Measurements from ENCODE around the gene TTYH1. TPM values are rescaled to one million over a fixed set of nuclear protein-coding genes. Genes with fewer than 3 reads are reported as not detected.
A peak's percentile ranks its signal among the peaks of the same experiment; 100 is the strongest.

TTYH1 gene
- total RNA-seq, 1 experiment from 2014 or later: 2.9 TPM

GRCh38 chr19:54448040-54448773, 32.9 kb downstream of the TTYH1 start:
- intact Hi-C loops (cut with micrococcal nuclease; ENCODE audit: unreplicated experiment): loop anchor here (2.0 kb wide), 2 partner anchors 15 to 17 kb away; partner anchors contain the start of gene LENG9
- no TSS peak for BruUV-seq (replicated peaks)
- Mint-ChIP-seq H3K4me3 (ENCODE audit: low read depth, unreplicated experiment) (peak overlapping the region; percentile 81), H3K36me3 (ENCODE audit: insufficient read depth, unreplicated experiment) (peaks cover 87% of the 10 kb centered on the region), H3K27ac (ENCODE audit: unreplicated experiment) (peak overlapping the region; percentile 92), H3K27me3 (ENCODE audit: unreplicated experiment) (no peaks in the 10 kb centered on the region), H3K4me1 (ENCODE audit: low read depth, unreplicated experiment) (peaks cover 24% of the 10 kb centered on the region), H3K9me3 (ENCODE audit: low read depth, unreplicated experiment) (peaks cover under 1% of the 10 kb centered on the region)
- CTCF ChIA-PET: interaction anchor here (0.6 to 1.8 kb wide), 6 partner anchors 15 to 57 kb away, joined by 3 to 14 read pairs (median 6); partner anchors contain the start of gene LENG9
- peak; percentile 69 for DNase-seq
- TF ChIP-seq CTCF (IDR thresholded peaks at IDR 0.05; ENCODE audit: unreplicated experiment): no peak

DNA sequence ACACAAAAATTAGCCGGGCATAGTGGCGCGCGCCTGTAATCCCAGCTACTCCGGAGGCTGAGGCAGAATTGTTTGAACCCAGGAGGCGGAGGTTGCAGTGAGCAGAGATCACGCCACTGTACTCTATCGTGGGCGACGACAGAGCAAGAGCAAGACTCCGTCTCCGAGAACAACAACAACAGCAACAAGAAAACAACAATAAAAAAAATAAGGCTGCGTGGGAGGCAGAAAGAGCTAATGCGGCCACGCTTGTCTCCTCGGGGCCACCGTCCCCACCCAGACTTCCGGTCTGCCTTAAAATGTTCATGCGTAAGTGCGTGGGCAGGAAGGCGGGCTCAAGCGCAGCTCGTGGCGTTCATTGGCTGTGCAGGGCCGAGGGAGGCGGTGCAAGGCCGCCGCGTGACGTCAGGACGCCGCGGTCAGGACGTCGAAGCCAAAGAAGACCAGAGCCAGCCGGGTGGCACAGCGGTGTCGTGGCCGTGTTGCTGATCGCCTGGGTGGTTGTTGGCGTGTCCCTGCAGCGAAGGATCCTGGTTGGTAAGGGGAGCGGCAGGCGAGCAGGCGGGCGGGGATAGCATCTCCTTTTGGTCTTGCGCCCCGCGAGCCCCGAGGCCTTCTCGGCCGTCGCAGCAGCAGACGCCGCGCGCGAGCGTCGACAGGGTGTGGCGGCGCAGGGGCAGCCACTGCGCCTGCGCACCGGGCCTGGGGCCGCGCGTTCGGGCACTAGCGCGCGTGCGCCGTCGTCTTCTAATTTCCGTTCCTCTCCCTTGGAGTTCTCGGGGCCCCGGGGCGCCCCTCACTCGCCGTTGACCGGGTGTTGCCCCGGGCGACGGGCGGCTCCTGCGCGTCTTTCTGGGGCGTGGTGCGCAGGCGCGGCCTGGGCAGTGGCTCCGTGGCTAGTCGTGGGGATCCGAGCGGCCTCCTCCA, 33.8 kb downstream of the TTYH1 start, which contains the start of gene LENG8:
TSS of gene LENG8 (plus strand) at position 426 of the 927 bp plus-strand sequence. CDS start 2,146 bp downstream, outside the sequence.
- peak within 1 kb of the TSS; percentile 81 for H3K4me3 Mint-ChIP-seq (ENCODE audit: low read depth, unreplicated experiment)
- peaks cover 24% of the 10 kb centered on the region for H3K4me1 Mint-ChIP-seq (ENCODE audit: low read depth, unreplicated experiment)
- DNase-seq: peak; percentile 98
- H3K27me3 Mint-ChIP-seq (ENCODE audit: unreplicated experiment): no peaks in the 10 kb centered on the region
- CTCF ChIA-PET: interaction anchor here (1.2 to 1.8 kb wide), 5 partner anchors 14 to 58 kb away, joined by 5 to 14 read pairs (median 7); partner anchors contain the start of gene LENG9
- no peak for TF ChIP-seq CTCF (IDR thresholded peaks at IDR 0.05; ENCODE audit: unreplicated experiment)
- H3K27ac Mint-ChIP-seq (ENCODE audit: unreplicated experiment): peak within 1 kb of the TSS; percentile 92
- no peaks in the 10 kb centered on the region for H3K9me3 Mint-ChIP-seq (ENCODE audit: low read depth, unreplicated experiment)
- intact Hi-C loops (cut with micrococcal nuclease; ENCODE audit: unreplicated experiment): loop anchor here (2.0 kb wide), 2 partner anchors 14 to 18 kb away; partner anchors contain the start of gene LENG9
- H3K36me3 Mint-ChIP-seq (ENCODE audit: insufficient read depth, unreplicated experiment): peaks cover 91% of the 10 kb centered on the region
- BruUV-seq (replicated peaks): no TSS peak

GRCh38 chr19:54449701-54450069, 34.4 kb downstream of the TTYH1 start:
- no TSS peak for BruUV-seq (replicated peaks)
- intact Hi-C loops (cut with micrococcal nuclease; ENCODE audit: unreplicated experiment): loop anchor here (2.0 kb wide), 2 partner anchors 13 to 19 kb away; partner anchors contain the start of gene LENG9
- H3K4me3 Mint-ChIP-seq (ENCODE audit: low read depth, unreplicated experiment): peak overlapping the region; percentile 81
- H3K36me3 Mint-ChIP-seq (ENCODE audit: insufficient read depth, unreplicated experiment): peaks cover 91% of the 10 kb centered on the region
- CTCF ChIA-PET: no interaction called here
- H3K27me3 Mint-ChIP-seq (ENCODE audit: unreplicated experiment): no peaks in the 10 kb centered on the region
- TF ChIP-seq CTCF (IDR thresholded peaks at IDR 0.05; ENCODE audit: unreplicated experiment): no peak
- H3K4me1 Mint-ChIP-seq (ENCODE audit: low read depth, unreplicated experiment): peaks cover 21% of the 10 kb centered on the region
- peak overlapping the region; percentile 92 for H3K27ac Mint-ChIP-seq (ENCODE audit: unreplicated experiment)
- H3K9me3 Mint-ChIP-seq (ENCODE audit: low read depth, unreplicated experiment): no peaks in the 10 kb centered on the region
- no peak for DNase-seq

DNA sequence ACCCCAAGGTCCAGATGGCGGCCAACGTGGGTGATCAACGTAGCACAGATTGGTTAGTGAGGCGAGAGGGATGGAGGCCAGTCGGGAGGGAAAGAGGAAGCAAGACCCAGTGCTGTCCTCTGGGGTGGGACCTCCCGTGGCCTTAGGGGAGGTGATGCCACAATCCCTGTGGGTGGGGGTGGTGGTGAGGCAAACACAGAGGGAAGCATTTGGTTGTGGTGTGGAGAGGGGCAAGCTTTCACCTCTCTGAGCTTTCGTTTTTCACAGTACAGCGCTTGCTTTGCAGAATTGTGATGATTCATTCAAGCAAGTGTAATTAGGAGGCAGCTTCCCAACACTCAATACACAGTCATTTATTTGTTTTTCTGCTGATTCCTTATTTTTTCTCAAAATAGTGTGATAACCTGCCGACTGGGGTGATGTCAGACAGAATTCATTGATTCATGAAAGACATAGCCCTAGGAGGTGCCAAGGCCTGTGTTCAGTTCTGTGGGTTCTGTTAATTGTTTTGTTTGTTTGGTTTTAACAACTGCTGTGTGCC, 36.1 kb downstream of the TTYH1 start:
- no peak for DNase-seq
- BruUV-seq (replicated peaks): no TSS peak
- H3K4me1 Mint-ChIP-seq (ENCODE audit: low read depth, unreplicated experiment): peaks cover 16% of the 10 kb centered on the region
- no peak for TF ChIP-seq CTCF (IDR thresholded peaks at IDR 0.05; ENCODE audit: unreplicated experiment)
- H3K27me3 Mint-ChIP-seq (ENCODE audit: unreplicated experiment): no peaks in the 10 kb centered on the region
- no peaks in the 10 kb centered on the region for H3K9me3 Mint-ChIP-seq (ENCODE audit: low read depth, unreplicated experiment)
- peaks cover 93% of the 10 kb centered on the region for H3K36me3 Mint-ChIP-seq (ENCODE audit: insufficient read depth, unreplicated experiment)
- intact Hi-C loops (cut with micrococcal nuclease; ENCODE audit: unreplicated experiment): no loop called here
- peak overlapping the region; percentile 92 for H3K27ac Mint-ChIP-seq (ENCODE audit: unreplicated experiment)
- CTCF ChIA-PET: interaction anchor here (1.1 kb wide), 1 partner anchor 12 kb away, joined by 5 read pairs; the partner anchor contains the start of gene LENG9
- peak overlapping the region; percentile 81 for H3K4me3 Mint-ChIP-seq (ENCODE audit: low read depth, unreplicated experiment)

Measured in Calu3 (cell line).